Muscle layer of duodenum (tissue), 2 donors: ENCODE results near the gene SCD.

Experiments used
- H3K27ac ChIP-seq: one replicate; pipeline ENCODE4 v1.7.0; 2013; ENCODE audit warnings: mild to moderate bottlenecking, low read length
- H3K27me3 ChIP-seq: one replicate; pipeline ENCODE4 v1.7.0; 2013; ENCODE audit warnings: low read depth, mild to moderate bottlenecking, control low read depth, low read length
- H3K36me3 ChIP-seq, 2 donors: one replicate each; pipeline ENCODE4 v1.7.0; 2013; ENCODE audit warnings: low read length in 2 of 2, control low read depth in 1 of 2, mild to moderate bottlenecking in 1 of 2; ENCODE audit not compliant: insufficient read depth in 2 of 2, control insufficient read depth in 1 of 2
- H3K4me1 ChIP-seq, 2 donors: one replicate each; pipeline ENCODE4 v1.7.0; 2013; ENCODE audit warnings: low read length in 2 of 2, mild to moderate bottlenecking in 2 of 2, control low read depth in 1 of 2, moderate library complexity in 1 of 2; ENCODE audit not compliant: insufficient read depth in 2 of 2, control insufficient read depth in 1 of 2
- H3K4me3 ChIP-seq, 2 donors: one replicate each; pipeline ENCODE4 v1.7.0; 2013; ENCODE audit warnings: low read length in 2 of 2, low read depth in 1 of 2, mild to moderate bottlenecking in 1 of 2
- H3K9me3 ChIP-seq, 2 donors: one replicate each; pipeline ENCODE4 v1.7.0; 2013; ENCODE audit warnings: low read length in 2 of 2, control low read depth in 1 of 2, mild to moderate bottlenecking in 1 of 2; ENCODE audit not compliant: control insufficient read depth in 1 of 2
- donor health status: healthy.

Gene SCD

DNA sequence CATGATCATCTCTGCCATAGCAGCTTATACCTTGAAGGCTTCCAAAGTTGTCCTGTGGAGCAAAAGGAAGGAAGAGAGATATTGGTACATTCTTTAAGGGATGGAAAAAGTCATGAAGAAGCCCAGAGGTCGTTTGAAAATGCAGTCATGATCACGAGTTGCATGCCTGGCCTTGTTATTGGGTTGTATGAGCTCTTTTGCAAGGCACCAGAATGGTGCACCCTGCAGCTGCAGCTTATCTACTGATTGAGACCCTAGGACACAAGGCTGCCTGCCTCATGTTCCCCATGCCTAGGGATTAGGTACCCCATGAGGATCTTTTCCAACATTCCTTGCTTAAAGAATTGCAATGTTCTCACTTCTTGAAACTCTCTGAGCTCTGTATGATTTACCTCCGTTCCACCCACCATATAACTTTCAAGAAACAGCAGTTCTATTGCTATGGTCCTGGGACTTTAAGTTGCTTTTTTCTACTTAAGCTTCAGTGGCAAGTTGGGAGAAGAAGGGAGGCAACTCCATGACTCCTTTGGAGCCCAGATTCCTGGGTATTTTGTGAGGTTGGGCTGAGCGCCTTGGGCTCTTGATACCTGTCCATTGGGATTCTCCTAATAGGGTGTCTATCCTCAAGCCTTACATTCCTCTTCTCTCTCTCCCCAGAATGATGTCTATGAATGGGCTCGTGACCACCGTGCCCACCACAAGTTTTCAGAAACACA lies 6.9 kb downstream of the SCD start:
- no peak overlapping the region for H3K27ac ChIP-seq
- H3K4me1 ChIP-seq: peaks cover under 1 to 5% of the 10 kb centered on the region in 2 donors
- H3K9me3 ChIP-seq: no peaks in the 10 kb centered on the region
- no peak overlapping the region for H3K4me3 ChIP-seq
- no peaks in the 10 kb centered on the region for H3K36me3 ChIP-seq
- no peaks in the 10 kb centered on the region for H3K27me3 ChIP-seq

DNA sequence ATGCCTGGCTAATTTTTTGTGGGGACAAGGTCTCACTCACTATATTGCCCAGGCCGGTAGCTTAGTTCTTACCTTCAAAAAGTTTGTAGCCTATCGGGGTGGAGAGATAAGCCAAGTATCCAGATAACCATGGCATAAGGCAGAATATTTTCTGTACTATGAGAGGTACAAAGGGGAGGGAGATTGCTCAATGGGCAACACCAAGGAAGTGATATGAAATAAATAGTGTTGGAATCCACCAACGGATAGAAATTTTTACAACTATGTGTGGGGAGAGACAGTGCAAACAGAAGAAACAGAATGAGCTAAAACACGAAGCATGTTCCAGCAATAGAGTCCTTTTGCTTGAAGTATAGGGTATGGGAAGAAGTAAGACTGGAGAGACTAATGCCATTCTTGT lies 8.1 kb downstream of the SCD start:
- H3K27ac ChIP-seq: no peak overlapping the region
- no peaks in the 10 kb centered on the region for H3K27me3 ChIP-seq
- no peaks in the 10 kb centered on the region for H3K9me3 ChIP-seq
- no peaks in the 10 kb centered on the region for H3K36me3 ChIP-seq
- no peak overlapping the region for H3K4me3 ChIP-seq
- H3K4me1 ChIP-seq: peaks cover 8 to 17% of the 10 kb centered on the region in 2 donors

DNA sequence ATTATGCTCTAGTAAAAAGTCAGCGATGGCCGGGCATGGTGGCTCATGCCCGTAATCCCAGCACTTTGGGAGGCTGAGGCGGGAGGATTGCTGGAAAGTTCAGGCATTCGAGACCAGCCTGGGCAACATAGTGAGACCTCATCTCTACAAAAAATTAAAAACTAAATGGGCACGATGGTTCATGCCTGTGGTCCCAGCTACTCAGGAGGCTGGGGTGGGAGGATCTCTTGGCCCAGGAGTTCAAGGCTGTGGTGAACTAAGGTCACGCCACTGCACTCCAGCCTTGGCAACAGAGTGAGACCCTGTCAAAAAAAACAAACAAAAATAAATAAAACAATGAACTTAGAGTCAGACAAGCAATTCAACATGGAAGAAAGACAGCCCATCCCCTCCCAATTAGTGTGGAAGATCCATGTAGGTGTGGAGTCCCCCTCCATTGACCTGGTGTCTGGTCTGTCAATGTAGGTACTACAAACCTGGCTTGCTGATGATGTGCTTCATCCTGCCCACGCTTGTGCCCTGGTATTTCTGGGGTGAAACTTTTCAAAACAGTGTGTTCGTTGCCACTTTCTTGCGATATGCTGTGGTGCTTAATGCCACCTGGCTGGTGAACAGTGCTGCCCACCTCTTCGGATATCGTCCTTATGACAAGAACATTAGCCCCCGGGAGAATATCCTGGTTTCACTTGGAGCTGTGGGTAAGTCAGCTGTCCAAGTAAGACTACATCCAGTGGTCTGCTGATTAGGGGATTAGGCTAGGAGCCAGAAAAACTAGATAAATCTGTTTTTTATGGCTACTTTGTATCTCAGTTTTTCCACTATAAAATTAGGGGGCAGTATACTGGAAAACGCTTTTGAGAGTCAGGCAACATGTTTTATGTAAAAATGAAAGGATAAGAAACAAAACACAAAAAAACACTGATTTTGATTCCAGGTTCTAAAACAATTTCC lies 9.3 kb downstream of the SCD start:
- no peaks in the 10 kb centered on the region for H3K27me3 ChIP-seq
- no peak overlapping the region for H3K4me3 ChIP-seq
- H3K36me3 ChIP-seq: no peaks in the 10 kb centered on the region
- H3K27ac ChIP-seq: no peak overlapping the region
- no peaks in the 10 kb centered on the region for H3K9me3 ChIP-seq
- H3K4me1 ChIP-seq: peaks cover 8 to 20% of the 10 kb centered on the region in 2 donors

DNA sequence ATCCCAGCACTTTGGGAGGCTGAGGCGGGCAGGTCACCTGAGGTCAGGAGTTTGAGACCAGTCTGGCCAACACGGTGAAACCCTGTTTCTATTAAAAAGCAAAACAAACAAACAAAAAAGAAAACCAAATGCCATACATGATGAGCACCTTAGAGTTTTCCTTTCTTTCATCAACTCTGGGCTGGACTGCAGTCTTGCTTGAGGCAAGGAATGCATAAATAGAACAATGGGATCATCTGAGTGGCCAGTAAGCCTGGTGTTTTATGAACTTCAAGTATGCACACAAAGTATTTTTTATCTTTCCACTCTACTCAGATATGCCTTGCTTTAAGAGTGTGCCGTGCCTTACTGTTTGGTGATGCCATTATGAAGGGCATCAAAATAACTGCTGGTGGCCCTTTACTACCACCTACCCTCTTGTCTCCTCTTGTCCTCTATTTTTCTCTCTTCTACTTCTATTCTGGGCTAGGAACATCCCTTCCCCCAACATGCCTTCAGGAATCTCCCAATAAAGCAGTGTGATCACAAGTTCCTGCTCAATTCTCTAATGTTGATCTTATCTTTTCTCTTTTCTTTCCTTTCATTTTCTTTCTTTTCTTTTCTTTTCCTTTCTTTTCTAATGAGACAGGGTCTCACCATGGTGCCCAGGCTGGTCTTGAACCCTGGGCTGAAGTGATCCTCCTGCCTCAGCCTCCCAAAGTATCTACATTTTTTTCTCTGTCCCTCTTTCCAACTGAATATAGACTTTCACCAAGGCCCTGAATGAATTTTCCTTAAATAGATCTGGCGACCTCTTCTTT lies 10.2 kb downstream of the SCD start:
- Histone ChIP-seq H3K36me3 (no peaks in the 10 kb centered on the region), H3K9me3 (no peaks in the 10 kb centered on the region), H3K4me1 (peaks cover 8 to 20% of the 10 kb centered on the region in 2 donors), H3K27ac (no peak overlapping the region), H3K4me3 (no peak overlapping the region), H3K27me3 (no peaks in the 10 kb centered on the region)

DNA sequence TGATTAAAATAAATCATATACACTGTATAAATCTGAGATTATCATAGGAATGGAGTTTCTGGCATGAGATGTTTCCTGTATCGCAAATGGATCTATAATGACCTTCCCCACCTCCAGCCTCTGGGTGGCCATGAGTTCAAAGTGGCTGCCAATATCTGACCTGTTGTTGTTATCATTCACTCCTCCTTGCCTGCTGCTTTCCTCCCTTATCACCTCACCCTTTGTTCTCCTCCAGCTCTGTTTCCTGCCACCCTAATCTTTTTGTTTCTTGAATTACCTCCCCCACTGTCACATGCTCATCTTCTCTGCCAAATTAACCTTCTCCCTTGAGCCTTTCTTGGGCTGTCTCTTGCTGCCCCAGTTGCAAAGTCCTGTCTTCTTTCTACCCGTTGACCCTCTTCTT lies 12.0 kb downstream of the SCD start:
- Histone ChIP-seq H3K4me3 (no peak overlapping the region), H3K27ac (no peak overlapping the region), H3K4me1 (peaks cover 8 to 20% of the 10 kb centered on the region in 2 donors), H3K9me3 (no peaks in the 10 kb centered on the region), H3K27me3 (no peaks in the 10 kb centered on the region), H3K36me3 (no peaks in the 10 kb centered on the region)

DNA sequence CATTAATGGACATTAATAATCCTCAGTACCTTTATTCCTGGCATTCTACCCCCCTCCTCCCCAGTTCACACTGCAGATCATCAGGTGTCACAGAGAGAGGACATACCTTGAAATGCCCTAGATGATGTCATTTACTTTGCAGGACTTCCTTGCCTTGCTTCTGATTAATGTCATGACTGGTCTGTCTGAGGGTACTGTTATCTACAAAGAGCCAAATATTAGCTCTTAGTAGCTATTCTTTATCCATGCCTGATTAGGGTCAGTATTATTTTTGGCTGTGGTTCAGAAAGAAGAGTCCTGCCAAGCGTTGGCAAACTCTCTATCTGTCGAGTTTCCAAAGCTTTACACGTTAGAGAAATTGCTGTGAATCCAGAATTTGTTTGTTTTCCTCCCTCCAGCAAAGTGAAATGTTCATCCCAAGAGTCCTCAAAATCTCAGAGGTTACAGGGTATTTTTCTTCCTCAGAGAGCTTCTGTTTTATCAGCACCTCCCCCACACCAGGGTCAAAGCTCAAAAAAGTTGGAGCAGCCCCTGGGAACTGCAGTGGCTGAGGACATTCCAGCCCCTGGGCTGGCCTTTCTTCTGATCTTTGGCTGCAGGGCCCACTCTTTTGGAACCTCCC lies 12.6 kb downstream of the SCD start:
- H3K9me3 ChIP-seq: no peaks in the 10 kb centered on the region
- H3K4me3 ChIP-seq: no peak overlapping the region
- H3K4me1 ChIP-seq: peaks cover 11 to 20% of the 10 kb centered on the region in 2 donors
- H3K36me3 ChIP-seq: no peaks in the 10 kb centered on the region
- no peak overlapping the region for H3K27ac ChIP-seq
- no peaks in the 10 kb centered on the region for H3K27me3 ChIP-seq

DNA sequence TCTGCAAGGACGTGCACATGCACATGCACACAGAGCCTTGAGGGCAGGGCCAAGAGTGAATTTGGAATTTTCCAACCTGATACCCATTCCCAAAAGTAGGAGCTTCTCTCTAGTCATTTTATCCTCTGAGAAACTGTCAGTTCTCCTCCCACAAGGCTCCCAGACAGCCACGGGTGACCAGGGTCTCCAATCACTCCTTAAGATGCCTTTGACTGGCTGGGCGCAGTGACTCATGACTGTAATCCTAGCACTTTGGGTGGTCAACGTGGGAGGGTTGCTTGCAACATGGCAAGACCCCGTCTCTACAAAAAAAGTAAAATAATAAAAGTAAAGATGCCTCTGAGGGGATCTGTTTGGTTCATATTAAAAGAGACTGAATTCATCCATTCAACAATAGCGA lies 13.2 kb downstream of the SCD start:
- no peaks in the 10 kb centered on the region for H3K27me3 ChIP-seq
- no peaks in the 10 kb centered on the region for H3K9me3 ChIP-seq
- H3K36me3 ChIP-seq: no peaks in the 10 kb centered on the region
- peaks cover 15 to 18% of the 10 kb centered on the region in 2 donors for H3K4me1 ChIP-seq
- H3K4me3 ChIP-seq: no peak overlapping the region
- no peak overlapping the region for H3K27ac ChIP-seq

DNA sequence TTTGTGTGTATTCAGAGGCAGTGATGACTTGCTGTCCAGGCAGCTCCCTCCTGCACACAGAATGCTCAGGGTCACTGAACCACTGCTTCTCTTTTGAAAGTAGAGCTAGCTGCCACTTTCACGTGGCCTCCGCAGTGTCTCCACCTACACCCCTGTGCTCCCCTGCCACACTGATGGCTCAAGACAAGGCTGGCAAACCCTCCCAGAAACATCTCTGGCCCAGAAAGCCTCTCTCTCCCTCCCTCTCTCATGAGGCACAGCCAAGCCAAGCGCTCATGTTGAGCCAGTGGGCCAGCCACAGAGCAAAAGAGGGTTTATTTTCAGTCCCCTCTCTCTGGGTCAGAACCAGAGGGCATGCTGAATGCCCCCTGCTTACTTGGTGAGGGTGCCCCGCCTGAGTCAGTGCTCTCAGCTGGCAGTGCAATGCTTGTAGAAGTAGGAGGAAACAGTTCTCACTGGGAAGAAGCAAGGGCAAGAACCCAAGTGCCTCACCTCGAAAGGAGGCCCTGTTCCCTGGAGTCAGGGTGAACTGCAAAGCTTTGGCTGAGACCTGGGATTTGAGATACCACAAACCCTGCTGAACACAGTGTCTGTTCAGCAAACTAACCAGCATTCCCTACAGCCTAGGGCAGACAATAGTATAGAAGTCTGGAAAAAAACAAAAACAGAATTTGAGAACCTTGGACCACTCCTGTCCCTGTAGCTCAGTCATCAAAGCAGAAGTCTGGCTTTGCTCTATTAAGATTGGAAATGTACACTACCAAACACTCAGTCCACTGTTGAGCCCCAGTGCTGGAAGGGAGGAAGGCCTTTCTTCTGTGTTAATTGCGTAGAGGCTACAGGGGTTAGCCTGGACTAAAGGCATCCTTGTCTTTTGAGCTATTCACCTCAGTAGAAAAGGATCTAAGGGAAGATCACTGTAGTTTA lies 15.8 kb downstream of the SCD start:
- H3K27me3 ChIP-seq: no peaks in the 10 kb centered on the region
- no peaks in the 10 kb centered on the region for H3K9me3 ChIP-seq
- peaks cover 14 to 15% of the 10 kb centered on the region in 2 donors for H3K4me1 ChIP-seq
- no peak overlapping the region for H3K4me3 ChIP-seq
- no peaks in the 10 kb centered on the region for H3K36me3 ChIP-seq
- H3K27ac ChIP-seq: no peak overlapping the region

DNA sequence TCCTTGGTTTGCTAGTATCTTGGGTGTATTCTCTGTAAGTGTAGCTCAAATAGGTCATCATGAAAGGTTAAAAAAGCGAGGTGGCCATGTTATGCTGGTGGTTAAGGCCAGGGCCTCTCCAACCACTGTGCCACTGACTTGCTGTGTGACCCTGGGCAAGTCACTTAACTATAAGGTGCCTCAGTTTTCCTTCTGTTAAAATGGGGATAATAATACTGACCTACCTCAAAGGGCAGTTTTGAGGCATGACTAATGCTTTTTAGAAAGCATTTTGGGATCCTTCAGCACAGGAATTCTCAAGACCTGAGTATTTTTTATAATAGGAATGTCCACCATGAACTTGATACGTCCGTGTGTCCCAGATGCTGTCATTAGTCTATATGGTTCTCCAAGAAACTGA lies 17.1 kb downstream of the SCD start:
- Histone ChIP-seq H3K4me3 (no peak overlapping the region), H3K4me1 (peaks cover 12% of the 10 kb centered on the region in 2 donors), H3K36me3 (no peaks in the 10 kb centered on the region), H3K9me3 (no peaks in the 10 kb centered on the region), H3K27ac (no peak overlapping the region), H3K27me3 (no peaks in the 10 kb centered on the region)

DNA sequence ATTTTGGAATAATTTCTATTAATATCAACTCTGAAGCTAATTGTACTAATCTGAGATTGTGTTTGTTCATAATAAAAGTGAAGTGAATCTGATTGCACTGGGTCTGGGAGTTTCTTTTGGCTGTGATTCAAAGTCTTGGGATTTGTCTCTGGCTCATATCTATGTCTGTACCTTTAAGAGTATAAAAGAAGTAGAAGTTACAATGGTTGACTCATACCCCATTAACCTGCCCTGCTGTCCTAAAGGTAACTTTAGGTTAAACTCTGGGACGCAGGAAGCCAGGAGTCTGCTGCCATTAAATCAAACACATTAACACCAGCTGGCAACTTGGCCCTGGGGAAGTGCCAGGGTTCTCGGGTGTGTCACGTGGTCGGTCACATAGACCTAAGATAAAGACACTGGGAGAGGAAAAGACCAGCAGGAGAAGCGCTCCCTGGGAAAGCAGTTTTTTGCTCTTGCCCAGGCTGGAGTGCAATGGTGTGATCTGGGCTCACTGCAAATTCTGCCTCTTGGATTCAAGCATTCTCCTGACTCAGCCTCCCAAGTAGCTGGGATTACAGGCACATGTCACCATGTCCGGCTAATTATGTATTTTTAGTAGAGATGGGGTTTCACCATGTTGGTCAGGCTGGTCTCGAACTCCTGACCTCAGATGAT lies 17.8 kb downstream of the SCD start:
- Histone ChIP-seq H3K4me1 (peaks cover 5 to 7% of the 10 kb centered on the region in 2 donors), H3K9me3 (no peaks in the 10 kb centered on the region), H3K27me3 (no peaks in the 10 kb centered on the region), H3K27ac (no peak overlapping the region), H3K4me3 (no peak overlapping the region), H3K36me3 (no peaks in the 10 kb centered on the region)
